T-helper 9 cell (primary cell): ENCODE results near the gene SMPD3.

Source experiments
- DNase-seq: peaks from one replicate; pipeline ENCODE4 v3.0.0-alpha.2; 2020

The SMPD3 gene

DNA sequence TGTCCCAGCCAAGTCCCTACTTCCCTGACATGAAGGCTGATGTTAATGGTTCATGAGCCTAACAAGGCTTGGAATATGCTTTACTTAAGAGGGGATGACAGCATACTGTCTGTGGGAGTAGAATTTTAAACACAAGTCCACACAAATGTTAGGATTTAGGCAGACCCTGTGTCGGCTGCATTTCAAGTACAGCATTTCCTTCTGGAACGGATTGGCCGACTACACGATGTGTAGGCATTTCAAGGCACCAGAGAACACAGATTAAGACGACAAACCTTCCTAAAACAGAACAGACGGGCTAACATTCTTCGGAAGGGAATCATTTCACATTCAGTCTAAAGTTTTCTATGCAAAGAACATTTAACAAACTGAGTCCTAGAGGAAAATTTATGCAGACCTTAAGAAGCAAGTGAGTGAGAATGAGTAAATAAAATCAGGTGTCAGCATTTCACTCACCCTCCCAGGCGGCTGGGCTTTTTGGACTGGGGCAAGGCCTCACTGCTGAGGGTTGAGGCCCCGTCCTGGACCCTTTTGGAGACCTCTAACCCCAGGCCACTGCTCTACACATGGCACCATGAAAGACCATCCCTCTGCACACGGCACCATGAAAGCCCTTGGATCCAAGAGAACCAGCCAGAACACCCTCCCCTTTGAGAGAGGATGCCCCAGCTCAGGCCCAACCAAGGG, 67.5 kb downstream of the SMPD3 start:
- no peak for DNase-seq

DNA sequence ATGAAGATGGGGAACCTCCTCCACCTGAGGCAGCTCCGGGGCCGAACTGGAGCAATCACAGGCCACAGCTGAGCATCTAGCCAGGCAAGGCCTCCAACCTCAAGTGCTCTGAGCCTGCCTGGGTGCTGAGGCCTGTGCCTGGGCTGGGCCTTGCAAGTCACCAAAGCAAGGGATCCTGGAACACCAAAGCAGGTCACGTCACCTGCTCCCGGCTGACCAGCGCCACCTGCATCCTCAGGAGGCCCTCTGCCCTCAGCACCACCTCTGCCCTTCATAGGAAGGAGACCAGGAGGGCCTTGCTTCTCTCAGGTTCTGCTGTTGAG, 68.0 kb downstream of the SMPD3 start:
- DNase-seq: no peak

DNA sequence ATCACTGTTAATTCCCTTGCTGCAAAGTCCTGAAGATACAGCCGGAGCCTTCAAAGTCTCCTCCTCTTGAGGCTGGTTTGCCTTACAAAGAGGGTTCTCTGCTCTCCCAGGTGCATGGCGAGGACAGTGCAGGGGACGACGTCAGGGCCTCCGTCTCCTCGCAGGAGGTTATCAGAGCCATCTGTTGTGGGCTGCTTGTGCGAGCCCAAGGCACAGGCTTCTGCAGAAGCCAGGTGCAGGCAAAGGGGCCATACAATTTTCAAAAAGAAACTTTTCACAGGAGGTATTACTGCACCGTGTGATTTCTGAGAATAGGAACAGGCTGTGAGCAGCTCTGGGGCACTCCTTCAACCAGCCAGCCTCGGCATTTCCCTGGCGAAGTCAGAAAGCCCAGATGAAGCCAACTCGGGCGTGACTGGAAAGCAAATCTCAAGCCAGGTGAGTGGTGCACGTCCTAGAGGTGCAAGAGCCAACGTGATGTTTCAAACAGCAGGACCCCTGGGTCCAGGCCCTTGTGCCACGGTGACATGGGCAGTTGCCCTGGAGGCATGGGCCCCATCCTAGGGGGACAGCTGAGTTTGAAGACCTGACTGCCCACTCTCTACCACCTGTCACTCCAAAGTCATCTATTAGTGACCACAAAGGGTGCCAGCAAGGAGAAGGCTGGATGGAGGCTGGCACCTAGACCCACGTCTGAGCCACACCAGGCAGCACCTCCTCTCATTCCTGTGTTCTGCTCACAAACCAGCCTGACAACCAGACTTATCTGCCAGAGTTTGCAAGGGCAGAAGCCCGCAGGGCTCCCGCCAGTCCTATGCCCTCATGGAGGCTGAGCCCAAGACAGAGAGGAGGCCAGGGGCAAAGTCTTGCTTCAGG, 68.6 kb downstream of the SMPD3 start:
- no peak for DNase-seq

DNA sequence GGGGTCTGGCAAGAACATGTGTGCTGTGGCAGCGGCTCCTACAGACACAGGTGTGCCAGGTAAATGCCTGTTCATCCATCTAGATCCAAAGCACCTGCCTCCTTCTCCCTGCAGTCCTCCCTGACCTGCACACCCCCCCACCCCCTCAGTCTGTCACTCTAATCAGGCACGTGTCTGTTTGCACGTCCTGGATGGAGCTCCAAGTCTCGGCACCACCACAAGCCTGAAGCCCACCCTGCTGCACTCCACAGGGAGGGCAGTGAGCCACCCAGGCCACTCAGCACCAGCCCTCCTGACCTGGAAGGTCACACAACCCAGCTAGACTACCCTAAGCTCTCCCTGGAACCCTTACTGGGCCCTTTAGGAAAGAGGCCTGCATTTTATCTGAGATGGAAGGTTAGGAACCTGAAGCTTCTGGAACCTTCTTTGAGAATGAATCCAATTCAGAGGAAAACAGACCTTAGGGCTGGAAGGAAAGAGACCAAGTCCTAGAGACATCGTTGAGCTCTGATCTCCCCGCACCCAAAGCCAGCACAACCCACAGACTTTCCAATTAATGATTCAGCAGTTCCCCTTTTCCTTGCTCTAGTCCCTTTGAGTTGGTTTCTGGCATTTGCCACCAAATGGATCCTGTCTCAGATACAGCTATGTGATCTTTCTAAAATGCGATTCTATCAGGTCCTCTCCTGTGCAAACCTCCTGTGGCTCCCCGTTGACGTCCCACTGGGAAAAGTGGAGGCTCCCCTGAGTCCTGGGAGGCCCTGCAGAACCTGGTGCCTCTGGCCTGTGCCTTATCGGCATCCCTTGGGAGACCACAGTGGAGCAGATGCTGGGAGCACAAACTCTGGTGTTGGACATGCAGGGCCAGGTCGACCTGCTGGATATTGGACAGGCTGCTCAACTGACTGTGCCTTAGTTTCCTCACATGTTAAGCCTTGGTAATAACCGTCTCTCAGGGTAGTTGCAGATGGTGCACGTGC, 69.6 kb downstream of the SMPD3 start:
- no peak for DNase-seq

DNA sequence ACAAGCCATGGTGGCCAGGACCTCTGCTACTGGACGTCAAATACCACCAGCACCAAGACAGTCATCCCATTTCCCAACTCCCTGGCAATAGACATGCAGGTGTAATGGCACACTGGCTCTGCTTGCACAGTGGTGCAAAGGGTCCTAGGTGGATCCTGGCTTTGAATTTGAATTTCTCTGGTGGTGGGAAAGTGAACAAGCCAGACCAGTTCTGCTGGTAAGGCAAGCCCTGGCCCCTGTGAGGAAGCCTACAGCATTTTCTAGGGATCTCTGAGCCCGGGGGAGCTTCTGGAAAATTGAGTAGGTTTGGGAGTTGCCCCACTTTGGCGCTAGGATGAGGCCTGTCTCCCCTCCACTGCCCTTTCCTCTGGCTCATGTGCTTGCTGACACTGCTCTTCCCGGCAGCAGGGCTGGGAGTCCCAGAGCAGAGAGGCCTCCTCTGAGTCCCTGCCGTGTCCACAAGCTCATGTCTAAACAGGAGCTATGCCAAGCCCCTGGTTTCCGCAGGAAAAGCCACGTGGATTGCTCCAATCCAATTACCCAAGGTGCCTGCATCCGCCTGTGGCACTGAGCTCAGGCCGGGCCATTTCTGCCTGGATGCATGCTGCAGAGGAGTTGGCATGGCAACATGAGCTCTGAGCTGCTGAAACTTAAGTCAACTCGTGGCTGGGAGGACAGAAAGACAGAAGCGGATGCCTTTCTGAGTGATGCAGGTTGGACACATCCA, 70.5 kb downstream of the SMPD3 start:
- DNase-seq: no peak

DNA sequence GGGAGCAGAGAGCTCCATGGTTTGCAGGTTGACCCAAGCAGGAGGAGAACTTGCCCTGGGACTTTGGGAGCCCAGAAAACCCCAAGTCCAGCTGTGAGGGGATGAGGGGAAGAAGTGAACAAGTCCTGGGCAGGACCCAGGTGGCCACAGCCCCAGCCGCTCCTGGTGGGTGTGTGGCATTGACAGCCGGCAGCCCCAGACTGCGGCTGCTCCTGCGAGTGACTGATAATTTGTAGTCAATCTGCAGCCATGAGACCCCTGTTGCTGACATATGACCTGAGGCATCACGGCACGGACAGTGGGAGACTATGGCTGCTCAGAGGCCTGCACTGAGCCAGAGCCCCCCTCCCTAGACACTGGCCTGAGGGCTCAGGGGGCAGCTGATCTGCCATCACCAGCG, 71.1 kb downstream of the SMPD3 start:
- DNase-seq: no peak

DNA sequence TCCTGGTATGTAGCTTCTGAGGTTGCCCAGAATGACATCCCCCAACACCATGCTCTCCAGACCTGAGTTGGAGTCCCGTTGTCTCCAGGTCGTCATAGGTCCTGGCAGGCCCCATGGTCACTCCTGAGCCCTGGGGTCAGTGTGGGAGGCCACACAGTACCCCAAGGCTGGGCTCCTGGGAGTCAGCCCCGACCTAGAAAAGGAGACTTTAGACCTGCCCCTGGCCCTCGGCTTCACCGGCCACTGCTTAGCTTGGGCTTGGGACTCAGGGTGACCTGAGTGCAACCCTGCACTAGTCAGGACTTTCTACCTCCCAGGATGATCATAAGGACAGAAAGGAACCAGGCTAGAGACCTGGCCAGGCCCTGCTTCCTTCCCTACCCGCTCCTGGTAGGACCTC, 71.7 kb downstream of the SMPD3 start:
- no peak for DNase-seq

DNA sequence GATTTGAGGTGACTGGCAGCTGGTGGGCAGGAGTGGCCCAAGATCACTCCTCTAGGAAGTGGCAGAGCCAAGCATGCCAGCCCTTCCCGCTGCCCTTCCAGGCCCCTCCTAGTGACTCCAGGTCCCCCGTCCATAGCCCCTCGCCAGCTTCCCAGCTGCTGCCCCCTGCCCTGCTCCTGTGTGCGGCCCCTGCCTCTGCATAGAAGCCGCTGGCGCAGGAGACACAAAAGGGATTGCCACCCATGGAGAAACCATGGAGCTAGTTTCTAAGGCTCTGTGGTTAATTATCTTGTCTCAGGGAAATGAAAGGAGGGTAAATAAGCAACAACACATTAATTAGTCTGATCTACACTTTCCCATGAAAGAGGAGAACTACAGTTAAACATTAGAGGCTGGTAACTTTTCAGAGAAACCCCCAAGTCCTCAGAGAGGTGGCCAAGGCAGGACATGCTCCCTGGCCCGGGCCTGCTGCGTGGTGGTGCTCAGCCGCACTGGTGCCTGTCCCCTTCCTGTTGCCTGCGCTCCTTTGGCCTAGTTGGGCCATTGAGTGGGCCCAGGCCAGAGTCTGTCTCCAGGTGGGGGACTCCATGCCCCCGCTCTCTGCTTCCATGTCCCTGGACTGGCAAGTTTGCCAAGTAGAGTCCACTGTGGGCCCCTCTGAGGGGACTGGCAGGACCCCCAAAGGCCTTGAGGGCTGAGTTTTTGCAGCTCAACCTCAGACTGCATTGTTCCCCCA, 72.3 kb downstream of the SMPD3 start:
- no peak for DNase-seq

DNA sequence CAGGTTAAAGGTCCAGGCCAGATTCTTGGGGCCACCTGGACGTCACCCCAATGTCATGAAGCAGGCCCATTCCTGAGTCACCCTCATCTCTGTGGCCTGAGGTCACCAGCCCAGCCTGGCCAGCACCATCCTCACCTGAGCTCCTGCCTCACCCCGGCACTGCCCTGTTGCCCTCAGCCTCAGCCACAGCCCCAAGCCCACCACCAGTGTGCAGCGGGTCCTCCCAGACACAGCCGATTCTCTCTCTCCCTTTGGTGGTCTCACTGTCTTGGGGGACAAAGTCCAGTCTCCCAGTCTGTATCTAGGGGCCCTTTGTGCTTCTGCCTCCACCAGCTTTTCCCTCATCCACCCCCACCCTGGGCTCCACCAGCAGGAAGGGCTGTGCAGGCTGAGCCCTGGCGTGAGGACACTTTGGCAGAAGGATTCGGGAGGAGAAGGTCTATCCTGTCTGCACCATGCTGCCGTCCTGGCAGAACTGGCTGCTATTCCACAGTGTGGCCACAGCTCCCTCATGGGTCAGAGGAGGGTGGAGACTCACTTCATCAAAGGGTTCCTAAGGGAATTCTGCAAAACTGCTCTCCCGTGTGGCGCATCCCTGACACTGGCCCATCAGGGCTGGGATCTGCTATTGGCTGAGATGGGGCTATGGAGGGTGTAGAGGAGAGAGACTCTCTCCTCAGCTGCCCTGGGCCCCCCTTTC, 73.2 kb downstream of the SMPD3 start:
- DNase-seq: no peak

DNA sequence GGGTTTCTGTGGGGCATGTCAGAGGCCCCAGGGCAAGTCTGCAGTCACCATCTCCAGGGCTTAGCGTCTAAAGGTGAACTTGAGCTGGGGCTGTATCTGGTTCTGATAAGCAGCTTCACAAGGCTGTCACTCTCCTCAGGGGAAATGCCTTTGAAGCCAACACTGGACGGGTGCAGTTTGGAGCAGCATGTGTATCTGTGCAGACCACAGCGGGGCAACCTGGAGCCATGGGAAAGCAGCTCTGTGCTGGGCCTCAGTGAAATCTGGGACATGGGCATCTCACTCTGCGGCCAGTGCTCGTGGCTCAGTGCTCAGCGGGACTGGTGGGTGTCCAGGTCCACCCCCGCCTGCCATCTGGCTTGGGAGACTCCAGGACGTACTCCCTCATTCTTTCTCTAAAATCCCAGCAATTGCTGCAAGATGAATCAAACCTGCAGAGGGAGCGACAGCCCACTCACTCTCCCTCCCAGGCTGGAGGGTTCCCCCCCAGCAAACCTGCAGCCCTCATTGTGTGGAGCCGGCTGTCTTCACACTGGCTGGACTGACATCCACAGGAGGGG, 74.0 kb downstream of the SMPD3 start:
- DNase-seq: no peak

DNA sequence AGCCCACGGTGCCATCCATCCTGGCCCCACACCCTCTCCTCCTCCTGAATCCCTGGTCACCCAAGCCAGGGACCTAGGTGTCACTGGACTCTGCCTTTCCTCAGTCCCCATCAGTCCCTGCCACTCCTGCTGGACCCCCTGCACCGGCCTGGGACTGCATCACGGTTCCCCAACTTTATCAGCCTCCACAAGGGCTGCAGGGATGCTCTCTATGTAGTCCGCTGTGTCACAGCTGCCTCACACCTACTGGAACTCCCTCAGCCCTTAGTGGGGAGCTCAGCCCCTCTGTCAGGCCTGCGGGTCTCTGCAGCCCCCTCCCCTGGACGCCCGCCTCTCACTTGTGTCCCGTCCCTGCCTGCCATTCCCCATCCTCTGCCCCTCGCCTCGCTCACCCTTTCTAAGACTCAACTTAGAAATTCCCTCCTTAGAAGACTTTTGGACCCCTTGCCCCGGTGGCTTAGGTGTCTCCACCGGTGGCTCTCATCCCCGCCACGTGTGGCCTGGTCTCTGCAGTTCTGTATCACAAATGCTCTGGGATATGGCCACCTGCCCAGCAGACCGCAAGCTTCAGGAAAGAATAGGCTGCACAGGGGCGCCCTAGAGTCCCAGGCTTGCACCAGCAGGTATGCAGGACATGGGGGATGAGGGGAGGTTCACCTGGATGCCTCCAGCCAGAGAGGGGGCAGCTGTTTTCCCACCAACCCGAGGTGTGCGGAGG, 74.6 kb downstream of the SMPD3 start:
- no peak for DNase-seq

DNA sequence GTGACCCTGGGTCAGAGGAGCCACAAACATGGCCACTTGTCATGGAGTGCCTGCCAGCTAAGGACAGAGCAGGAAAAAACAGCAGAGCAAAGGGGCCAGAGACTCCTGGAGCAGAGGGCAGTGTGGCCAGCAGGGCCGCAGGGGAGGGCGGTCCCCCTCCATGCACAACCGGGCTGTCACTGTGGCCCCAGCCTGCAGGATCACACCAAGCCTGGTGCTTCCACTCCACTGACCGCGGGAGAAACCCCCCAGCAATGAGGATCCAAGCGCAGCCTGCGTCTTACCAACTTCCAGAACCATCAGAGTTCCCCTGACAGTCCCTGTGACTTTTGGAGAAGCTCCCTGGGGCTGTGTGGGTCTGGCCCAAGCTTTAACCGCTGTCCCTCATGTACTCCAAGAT, 75.5 kb downstream of the SMPD3 start:
- DNase-seq: no peak

DNA sequence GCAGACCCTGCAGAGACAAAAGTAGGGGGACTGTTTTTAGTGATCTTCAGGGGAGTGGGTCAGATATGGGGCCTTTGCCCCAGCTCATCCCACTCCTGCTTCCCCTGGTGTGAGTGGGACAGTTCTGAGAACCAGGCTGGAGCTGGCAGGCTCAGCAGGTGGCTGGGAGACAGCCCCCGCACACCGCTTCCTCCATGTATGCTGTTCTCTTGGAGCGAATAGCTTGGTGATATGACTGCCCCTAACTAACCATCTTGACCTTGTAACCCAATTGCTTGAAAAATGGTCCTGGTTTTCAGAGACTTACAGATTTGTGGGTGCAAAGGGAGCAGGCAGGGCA, 76.0 kb downstream of the SMPD3 start:
- DNase-seq: no peak

DNA sequence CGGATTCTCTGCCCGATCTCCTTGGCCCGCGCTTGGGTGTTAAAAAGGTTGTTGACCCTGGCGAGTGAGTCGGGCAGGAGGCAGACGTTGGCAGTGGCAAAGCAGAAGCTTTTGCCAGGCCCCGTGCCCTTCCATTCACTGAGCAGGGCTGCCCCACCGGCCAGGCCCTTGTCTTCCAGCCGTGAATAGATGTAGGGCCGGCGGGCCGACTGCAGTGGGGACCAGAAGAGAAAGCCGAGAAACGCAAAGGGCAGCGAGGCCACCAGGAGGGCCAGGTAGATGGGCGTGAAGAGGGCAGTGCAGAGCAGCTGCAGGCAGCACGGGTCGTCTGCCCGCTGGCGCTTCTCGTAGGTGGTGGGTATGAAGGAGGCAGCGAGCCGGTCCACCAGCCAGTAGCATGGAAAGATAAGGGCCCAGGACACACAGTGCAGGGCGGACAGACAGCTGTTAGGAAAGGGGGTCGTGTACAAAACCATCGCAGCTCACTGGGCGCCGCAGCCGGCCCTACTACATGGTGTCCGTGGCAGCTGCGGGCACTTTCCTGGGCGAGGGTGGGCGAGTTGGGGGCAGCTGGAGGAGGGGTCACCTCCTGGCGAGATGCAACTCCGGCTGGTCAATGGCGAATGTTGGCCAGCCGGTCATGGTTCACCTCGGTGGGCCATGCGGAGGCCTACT, 76.5 kb downstream of the SMPD3 start:
- DNase-seq: no peak

DNA sequence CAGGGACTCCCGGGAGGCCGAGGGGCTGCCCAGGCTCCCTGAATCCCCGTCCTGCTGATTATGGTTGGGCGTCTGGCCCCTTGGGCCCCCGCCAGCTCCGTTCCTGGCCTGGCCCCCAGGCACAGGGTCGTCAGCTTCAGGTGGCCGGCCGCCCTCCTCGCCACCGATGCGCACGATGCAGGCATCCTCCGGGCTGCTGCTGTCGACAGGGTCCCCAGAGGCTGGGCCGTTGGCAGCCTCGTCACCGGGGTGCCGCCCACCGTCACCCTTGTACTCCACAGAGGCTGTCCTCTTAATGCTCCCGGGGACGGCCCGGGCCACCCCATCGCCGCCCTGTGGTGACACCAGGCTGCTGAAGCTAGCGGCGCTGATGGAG, 77.0 kb downstream of the SMPD3 start:
- no peak for DNase-seq

DNA sequence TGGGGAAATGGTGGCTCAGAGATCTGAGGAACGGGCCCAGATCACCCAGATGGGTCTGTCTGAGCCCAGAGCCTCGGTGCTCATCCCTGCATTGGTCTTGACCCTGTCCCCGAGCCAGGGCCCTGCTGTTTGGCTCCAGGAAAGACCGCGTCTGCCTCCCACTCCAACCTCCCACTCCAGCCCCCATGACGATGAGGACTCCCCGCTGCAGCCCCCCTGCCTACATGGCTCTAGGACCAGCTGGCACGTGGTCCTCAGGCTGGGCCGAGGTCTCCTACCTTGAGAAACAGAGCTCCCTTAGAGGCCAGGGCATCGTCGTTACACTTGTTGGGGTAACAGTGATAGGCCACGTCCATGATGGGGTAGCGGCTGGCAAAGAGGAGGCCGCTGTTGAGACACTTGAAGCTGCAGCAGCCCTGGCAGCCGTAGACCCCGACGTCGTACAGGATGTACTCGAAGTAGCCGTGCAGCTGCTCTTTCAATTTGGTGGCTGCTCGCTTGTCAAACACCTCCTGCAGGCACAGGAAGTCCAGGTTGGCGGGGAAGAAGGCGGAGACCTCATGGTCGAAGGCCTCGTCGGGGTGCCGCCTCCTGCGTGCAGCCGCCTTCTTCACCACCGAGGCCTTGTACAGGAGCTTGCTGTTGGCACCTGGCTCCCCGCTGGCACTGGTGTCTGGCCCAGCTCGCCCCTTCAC, 77.6 kb downstream of the SMPD3 start:
- DNase-seq: no peak

DNA sequence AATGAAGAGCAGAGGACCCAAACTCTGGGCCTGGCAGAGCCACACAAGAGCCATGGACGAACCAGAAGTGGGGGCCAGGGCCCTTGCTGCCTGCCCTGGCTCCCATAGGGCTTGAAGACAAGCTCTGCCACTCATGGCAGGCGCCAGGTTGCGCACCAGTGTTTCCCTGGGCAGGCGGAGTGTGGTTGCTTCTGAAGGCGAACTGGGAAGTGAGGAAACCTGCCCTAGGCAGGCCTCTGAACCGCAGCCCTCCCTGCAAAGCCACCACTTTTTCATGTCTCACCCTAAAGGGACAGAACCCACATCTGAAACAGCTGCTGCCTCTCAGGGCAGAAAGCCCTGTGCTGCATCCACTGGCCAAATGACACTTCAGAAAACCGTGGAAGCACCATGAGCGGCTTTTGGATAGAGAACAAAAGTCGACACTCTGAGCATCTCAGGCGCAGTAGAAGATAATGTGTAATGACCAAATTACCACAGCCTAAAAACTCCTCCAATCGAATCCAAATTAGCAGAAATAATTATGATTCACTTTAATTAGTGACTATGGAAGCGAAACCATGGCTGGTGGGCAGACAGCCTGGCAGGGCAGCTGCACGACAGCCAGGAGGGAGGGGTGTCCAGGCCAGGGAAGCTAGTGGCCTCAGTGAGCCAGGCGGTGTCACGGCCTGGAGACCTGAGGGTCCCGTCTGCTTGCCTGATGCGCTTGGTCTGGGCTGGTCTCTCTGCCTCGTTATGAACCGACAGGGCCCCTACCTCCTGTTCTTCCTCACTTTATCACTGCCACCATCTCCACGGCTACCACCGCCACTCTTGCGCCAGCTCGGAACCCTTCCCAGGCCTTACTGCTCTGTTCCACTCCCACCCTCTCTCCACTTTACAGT, 78.4 kb downstream of the SMPD3 start:
- DNase-seq: no peak

DNA sequence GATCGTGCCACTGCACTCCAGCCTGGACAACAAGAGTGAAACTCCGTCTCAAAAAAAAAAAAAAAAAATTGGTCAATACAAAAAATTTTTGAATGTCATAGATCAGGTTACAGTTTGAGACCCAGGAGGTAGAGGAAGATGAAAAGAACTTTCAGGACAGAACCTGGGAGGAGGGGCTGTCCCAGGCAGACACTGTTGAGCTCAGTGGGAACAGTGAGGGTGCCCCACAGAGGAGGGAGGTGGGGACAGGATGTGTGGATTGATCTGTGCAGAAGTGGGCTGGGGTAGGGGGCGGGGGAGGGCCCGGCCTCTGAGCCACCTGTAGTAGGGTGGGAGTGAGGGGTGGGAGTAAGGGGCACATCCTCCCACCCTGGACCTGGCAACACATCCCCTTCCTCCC, 79.1 kb downstream of the SMPD3 start:
- no peak for DNase-seq
